HUDEP-2 (cell line): Measurements from ENCODE around the gene FAM217A.

Experiments used
- DNase-seq, 76 experiments: peaks; one replicate each; lab custom pipeline; 2025; ENCODE audit not compliant: unreplicated experiment in 76 of 76; lab: John Stamatoyannopoulos, UW

FAM217A gene

DNA sequence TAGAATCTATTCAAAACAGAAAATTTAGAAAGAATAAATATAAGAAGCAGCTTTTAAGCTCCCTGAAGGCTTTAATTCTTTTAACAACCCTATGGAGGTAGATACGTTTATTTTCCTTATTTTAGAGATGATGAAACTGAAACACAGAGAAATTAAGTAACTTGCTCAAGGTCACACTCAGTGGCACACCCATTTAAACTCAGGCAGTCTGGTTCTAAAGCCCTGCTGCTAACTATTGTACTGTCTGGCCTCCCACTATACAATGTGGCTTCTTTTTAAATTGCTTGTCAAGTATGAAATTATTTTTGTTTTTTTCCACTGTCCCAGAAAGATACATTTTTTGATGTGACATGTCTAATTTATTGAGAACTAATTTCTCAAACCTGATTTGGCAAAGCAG, 55.7 kb downstream of the FAM217A start:
- peak in 1 of 76 experiments; percentile 18 for DNase-seq

DNA sequence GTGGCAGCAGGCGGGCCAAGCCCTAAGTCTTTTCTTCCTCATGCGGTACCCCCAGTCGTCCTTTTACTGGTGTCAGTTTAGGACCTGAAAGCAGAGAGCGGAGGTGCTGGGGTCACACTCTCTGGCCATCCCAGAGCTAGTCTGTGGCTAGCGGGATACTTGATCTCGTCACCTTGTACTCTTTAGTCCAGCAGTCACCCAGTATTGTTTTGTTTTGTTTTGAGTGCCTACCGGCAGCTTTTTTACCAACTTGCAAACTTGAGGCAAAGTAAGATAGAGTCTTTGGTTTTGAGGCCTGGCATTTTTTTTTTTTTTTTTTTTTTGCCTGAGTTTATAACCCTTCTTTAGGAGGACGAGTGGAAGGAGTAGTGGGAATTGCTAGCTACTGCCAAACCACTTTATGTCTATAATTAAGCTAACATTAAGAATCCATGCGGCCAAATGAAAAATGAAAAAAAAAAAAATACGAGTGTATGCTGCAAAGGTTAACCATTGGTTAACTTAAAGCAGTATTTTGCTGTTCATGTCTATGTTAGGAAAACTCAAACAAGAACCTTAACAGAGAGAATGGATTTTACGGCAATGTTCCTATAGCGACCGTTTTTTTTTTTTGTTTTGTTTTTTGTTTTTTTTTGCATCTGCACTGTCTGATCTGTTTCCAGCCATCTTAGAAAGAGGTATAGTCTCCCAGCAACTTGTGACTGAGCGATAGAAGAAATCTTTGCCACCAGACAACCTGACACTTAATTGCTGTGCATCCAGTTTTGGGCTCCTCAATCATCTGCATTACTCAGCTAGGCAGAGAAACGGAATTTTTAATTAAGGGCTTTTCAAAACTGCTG, 56.9 kb downstream of the FAM217A start:
- DNase-seq, result peak in 16 of 76 experiments; percentile 11 to 69 (median 36)

DNA sequence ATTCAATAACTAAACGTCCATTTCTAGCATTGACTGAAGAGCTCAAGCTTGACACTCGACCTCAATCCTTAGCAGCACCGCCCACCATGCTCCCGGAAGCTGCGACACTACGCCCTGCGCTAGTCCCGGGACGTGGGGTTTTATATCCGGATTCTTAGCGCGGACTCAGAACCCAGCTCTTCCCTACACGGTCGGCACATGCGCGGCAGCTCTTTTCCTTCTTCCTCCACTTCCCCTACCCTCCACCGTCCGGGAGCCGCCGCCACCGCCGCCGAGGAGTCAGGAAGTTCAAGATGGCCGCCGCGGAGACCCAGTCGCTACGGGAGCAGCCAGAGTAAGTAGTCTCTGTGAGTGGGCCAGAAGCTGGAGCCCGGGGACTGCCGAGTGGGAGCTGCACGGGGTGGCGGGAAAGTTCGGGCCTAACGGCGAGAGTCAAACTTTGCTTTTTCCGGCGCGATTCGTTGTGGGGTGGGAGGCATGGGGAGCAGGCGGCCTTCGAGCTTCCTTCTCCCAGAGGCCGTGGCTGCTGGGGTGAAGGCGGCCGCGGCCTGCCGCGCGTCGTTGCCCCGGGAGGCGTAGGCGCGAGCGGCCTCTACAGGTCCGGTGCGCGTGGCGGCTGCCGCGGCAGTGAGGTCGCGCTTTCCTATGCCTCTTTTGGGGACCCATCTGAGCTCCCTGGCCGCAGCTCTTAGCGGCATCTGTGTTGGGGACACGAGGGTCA, 57.6 kb downstream of the FAM217A start:
- peak; percentile 62 to 96 (median 92) for DNase-seq

DNA sequence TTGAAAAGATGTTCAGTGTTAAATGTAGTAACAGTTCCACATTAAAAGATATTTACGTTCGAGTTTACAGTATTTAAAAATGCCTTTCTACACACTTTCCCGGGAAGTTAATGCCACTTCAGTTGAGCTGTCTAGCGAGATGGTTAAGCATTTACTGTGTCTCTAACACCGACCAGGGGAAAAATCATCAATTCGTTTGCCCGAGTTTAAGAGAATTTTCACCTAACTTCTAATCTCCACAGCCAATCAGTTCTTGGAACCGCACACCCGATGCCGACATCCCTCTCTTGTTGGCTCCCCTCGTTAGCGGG, 58.2 kb downstream of the FAM217A start:
- DNase-seq, result no peak

DNA sequence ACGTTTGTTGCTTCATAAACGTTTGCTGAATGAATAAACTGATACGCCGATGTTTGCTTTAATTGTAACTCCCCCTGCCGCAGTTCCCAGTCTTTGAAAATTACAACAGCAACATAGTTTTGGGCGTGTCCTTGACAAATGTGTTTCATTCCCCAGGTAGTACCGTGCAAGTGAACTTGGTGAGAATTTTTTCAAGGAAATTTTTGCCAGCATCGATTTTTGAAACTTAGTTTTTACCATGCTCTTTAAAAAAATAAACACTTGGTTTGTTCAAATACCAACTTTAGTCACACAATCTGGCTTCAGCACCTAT, 60.1 kb downstream of the FAM217A start:
- peak in 1 of 76 experiments; percentile 58 for DNase-seq
